ENCODE data around the gene LDB3. TPM values are rescaled to one million over a fixed set of nuclear protein-coding genes. Genes with fewer than 3 reads are reported as not detected.

LDB3 gene
- total RNA-seq, 1 experiment from 2014 or later: 0.20 TPM

- Histone ChIP-seq H3K9ac (ENCODE audit: low read length) (no peak overlapping the region), H3K9me3 (ENCODE audit: control insufficient read depth in 1 of 2, insufficient read depth in 1 of 2, low read depth in 1 of 2, low read length in 2 of 2) (no peaks in the 10 kb centered on the region), H3K4me3 (replicated peaks in 1 of 2; ENCODE audit: low read depth in 1 of 2, low read length in 2 of 2) (no peak overlapping the region), H3K9me2 (ENCODE audit: insufficient read depth) (no peaks in the 10 kb centered on the region), H3K27me3 (ENCODE audit: insufficient read depth, low read length) (no peaks in the 10 kb centered on the region), H4K20me1 (ENCODE audit: insufficient read depth) (no peaks in the 10 kb centered on the region), H3K4me1 (ENCODE audit: control insufficient read depth in 1 of 2, insufficient read depth in 2 of 2, low read length in 2 of 2) (peaks cover 2 to 10% of the 10 kb centered on the region in 2 experiments; a peak in 2 of 4 replicates), H3K36me3 (ENCODE audit: control insufficient read depth in 1 of 2, insufficient read depth in 2 of 2, low read length in 2 of 2) (no peaks in the 10 kb centered on the region), H3K4me2 (ENCODE audit: low read length) (no peak overlapping the region), H3K79me2 (ENCODE audit: insufficient read depth, low read length) (peaks cover 82% of the 10 kb centered on the region), H2AFZ (ENCODE audit: low read depth, low read length, poor library complexity, severe bottlenecking) (no peak overlapping the region), H3K27ac (ENCODE audit: low read depth, low read length) (no peak overlapping the region)
- ChIA-PET CTCF (no interaction called here), POLR2A (no interaction called here), RAD21 (ENCODE audit: low non-redundant PET in 1 of 2, low total read pairs in 2 of 2, uncharacterized antibody in 2 of 2, unreplicated experiment in 2 of 2) (no interaction called here)
- DNase-seq (ENCODE audit: low read depth, low spot score) (no peak), ATAC-seq (no peak)
- no TSS peak for BruUV-seq (replicated peaks)
- no peak for TF ChIP-seq FOSL1 (IDR thresholded peaks at IDR 0.05; ENCODE audit: low read depth)
- TF ChIP-seq CEBPB (IDR thresholded peaks at IDR 0.05; ENCODE audit: low read depth): no peak
- no peak for TF ChIP-seq ZBTB33 (IDR thresholded peaks at IDR 0.05; ENCODE audit: extremely low read depth, insufficient replicate concordance, low read length)
- no peak for TF ChIP-seq ZFX (IDR thresholded peaks at IDR 0.05)
- TF ChIP-seq ZNF274 (IDR thresholded peaks at IDR 0.05; ENCODE audit: low read depth, low read length): no peak
- no peak for TF ChIP-seq EZH2phosphoT487 (IDR thresholded peaks at IDR 0.05; ENCODE audit: borderline replicate concordance)
- no peak for TF ChIP-seq TCF7L2 (IDR thresholded peaks at IDR 0.05; ENCODE audit: borderline replicate concordance, extremely low read depth, insufficient read depth, insufficient read length)
- no peak for TF ChIP-seq SIN3A (IDR thresholded peaks at IDR 0.05; ENCODE audit: low read depth)
- TF ChIP-seq EZH2 (IDR thresholded peaks at IDR 0.05): no peak
- intact Hi-C loops (cut with micrococcal nuclease): no loop called here
Observed at GRCh38 chr10:86773498-86773897, 105.2 kb downstream of the LDB3 start.

Measured in HCT116 (cell line).